NCI-H187 (cell line): ENCODE results near the gene RTEL1.

ENCODE experiments used
- DNase-seq, 2 experiments: peaks; one replicate each; lab custom pipeline; 2025; lab: John Stamatoyannopoulos, UW

RTEL1 gene

DNA sequence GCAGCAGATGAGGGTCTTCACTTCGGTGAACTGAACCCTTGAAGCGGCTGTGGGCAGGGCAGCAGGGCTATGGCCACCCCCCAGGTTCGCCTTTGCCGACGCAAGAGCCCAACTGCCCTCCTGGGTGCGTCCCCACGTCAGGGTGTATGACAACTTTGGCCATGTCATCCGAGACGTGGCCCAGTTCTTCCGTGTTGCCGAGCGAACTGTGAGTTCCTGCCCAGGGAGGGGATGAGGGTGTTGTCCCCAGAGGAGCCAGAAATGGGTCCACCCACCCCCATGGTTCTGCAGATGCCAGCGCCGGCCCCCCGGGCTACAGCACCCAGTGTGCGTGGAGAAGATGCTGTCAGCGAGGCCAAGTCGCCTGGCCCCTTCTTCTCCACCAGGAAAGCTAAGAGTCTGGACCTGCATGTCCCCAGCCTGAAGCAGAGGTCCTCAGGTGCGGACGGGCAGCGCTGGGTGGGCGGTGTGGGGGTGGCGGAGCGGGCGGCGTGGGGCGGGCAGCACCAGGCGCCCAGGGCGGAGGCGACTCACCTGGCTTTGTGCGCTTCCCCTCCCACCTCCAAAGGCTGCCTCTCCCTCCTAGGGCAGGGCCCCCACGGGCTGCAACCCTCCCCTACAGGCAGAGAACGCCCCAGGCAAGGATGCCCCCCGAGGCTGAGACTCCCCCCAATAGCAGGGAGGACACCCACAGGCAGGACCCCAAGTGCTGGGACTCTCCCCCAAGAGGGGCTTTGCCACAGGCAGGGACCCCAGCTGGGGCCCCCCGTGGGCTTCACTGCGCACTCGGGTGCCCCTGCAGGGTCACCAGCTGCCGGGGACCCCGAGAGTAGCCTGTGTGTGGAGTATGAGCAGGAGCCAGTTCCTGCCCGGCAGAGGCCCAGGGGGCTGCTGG lies 32.1 kb downstream of the RTEL1 start:
- DNase-seq: no peak

DNA sequence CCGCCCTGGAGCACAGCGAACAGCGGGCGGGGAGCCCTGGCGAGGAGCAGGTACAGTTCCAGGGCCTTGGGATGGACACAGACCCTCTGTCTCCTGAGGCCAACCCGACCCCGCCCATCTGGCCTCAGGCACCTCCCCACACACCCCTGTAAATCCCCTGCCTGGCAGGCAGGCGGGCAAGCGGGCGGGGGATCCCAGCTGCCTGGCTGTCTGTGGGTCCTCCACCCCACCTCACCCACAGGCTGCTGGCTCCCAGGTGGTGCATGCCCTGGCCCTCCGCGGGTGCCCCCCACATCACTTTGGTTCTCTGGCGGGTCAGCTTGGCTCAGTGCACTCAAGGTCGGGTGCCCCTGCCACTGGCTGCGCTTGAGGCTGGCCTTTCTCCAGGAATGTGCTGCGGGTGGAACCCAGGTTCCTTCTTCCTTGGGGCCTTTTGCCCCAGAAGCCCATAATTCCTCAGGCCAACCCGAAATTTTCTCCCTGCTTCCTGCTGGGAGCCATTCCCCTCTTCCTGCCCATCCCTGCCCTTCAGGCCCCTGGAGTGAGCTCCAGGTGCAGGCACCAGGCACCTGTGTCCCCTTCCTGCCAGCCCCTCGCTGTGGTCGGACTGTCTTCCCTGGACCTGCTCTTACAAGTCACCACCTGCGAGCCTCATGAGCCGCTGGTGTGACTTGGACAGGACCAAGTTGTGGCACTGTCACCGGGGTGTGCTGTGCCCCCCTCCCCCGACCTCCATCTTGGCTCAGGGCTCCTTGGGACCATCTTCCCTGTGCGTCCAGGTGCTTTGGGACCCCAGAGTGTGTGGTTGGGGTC lies 33.0 kb downstream of the RTEL1 start:
- DNase-seq: no peak

DNA sequence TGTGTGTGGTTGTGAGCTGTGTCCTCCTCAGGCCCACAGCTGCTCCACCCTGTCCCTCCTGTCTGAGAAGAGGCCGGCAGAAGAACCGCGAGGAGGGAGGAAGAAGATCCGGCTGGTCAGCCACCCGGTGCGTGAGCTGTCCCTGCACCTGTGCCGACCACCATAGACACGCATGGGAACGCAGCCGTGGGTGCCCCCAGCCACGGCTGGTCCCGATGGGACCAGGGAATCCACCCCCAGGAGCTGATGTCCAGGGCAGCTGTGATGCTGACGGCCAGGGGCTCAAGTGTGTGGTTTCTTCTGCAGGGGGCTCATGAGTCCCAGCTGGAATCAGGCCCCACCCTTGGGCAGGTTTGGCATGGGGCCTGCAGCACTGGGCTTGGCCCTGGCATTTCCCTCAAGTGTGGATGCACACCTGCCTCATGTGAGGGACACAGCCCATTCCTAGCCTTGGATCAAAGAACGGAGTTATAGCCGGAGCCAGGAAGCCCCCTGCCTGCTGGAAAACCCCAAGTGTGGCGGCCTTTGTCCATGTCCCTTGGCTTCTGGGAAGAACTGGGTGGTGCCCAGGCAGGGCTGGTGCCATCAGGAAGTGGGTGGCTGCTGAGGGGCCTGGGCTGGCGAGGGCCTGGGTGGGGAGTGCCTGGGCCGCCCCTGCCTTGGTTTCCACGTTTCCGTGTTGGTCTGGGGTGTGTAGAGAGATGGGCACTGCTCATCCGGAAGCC lies 33.8 kb downstream of the RTEL1 start:
- DNase-seq: no peak

DNA sequence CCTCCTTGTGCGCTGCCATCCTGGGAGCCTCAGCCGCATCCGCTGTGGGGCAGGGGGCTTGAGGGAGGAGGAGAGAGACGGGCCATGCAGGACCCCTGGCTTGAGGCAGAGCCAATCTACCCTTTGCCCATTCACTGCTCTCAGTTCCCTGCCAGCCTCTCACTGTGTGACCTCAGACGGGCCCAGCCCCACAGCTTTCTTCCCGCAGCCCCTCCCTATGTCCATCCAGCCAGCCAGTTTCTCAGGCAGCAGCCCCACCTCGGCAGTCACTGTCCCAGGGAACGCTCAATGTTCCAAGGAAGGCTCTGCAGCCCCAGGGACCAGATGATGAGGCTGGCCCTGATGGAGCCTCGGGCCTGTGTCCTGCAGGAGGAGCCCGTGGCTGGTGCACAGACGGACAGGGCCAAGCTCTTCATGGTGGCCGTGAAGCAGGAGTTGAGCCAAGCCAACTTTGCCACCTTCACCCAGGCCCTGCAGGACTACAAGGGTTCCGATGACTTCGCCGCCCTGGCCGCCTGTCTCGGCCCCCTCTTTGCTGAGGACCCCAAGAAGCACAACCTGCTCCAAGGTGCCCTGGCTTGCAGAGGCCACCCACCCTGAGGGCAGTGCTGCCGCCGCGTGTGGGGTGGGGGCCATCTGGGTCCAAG lies 34.4 kb downstream of the RTEL1 start:
- no peak for DNase-seq

DNA sequence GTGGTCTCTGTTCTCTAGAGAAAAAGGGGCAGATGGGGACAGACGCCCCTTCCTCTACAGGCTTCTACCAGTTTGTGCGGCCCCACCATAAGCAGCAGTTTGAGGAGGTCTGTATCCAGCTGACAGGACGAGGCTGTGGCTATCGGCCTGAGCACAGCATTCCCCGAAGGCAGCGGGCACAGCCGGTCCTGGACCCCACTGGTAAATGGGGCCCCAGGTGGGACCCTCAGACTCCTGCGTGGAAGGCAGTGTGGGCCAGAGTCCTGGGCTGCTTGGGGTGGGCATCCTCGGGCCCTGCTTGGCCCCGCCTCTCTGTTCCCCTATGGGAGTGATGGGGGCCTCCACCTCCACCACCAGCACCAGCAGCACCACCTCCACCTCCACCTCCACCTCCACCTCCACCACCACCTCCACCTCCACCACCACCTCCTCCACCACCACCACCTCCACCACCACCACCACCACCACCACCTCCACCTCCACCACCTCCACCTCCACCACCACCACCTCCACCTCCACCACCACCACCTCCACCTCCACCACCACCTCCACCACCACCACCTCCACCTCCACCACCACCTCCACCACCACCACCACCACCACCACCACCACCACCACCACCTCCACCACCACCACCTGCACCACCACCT lies 35.1 kb downstream of the RTEL1 start:
- DNase-seq: no peak

DNA sequence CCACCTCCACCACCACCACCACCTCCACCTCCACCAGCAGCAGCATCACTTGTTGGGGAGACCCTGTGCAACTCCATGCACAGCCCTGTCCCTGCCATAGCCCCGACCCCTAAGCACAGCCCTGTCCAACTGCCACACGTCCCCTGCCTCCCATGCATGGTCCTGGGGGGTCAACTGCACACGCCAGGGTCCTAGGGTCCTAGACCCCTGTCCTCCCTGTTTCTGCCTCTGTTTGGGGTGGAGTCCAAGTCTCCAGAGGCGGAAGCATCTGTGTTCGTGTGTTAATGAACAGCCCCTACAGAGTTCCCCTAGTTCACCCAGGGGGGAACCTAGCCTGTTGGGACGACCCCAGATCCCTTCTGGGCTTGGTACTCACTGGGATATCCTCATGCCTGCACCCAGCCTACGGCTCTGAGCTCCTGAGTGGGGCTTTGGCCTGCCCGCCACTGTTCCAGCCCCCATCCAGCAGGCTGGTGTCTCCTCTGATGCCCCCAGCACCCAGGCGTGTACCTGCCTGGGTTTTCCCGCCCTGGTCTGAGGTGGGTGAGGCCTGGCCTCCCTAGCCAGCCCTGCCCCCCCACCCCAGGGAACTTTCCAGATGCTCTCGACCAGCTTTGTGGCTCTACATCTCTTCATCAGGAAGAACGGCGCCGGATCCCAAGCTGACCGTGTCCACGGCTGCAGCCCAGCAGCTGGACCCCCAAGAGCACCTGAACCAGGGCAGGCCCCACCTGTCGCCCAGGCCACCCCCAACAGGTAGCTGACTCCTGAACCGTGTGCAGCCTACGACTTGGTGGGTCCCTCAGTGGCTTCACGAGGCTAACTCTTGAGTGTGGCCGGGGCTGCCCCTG lies 35.8 kb downstream of the RTEL1 start:
- DNase-seq: no peak

DNA sequence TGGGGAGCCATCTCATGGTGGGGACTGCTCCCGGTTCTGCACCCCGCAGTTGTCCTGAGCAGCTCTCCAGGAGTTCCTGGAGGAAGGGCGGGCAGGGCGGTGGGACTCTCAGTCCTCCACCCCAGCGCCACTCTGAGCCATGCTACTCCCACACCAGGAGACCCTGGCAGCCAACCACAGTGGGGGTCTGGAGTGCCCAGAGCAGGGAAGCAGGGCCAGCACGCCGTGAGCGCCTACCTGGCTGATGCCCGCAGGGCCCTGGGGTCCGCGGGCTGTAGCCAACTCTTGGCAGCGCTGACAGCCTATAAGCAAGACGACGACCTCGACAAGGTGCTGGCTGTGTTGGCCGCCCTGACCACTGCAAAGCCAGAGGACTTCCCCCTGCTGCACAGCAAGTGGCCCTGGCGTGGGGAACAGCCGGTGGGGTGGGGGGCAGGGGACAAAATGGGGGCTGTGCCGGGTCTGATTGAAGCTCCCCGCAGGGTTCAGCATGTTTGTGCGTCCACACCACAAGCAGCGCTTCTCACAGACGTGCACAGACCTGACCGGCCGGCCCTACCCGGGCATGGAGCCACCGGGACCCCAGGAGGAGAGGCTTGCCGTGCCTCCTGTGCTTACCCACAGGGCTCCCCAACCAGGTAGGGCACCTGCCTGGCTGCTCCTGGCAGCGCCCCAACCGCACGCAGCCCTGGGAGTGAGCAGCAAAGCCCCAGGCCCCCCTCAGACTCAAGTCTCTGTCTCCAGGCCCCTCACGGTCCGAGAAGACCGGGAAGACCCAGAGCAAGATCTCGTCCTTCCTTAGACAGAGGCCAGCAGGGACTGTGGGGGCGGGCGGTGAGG lies 36.7 kb downstream of the RTEL1 start:
- no peak for DNase-seq

DNA sequence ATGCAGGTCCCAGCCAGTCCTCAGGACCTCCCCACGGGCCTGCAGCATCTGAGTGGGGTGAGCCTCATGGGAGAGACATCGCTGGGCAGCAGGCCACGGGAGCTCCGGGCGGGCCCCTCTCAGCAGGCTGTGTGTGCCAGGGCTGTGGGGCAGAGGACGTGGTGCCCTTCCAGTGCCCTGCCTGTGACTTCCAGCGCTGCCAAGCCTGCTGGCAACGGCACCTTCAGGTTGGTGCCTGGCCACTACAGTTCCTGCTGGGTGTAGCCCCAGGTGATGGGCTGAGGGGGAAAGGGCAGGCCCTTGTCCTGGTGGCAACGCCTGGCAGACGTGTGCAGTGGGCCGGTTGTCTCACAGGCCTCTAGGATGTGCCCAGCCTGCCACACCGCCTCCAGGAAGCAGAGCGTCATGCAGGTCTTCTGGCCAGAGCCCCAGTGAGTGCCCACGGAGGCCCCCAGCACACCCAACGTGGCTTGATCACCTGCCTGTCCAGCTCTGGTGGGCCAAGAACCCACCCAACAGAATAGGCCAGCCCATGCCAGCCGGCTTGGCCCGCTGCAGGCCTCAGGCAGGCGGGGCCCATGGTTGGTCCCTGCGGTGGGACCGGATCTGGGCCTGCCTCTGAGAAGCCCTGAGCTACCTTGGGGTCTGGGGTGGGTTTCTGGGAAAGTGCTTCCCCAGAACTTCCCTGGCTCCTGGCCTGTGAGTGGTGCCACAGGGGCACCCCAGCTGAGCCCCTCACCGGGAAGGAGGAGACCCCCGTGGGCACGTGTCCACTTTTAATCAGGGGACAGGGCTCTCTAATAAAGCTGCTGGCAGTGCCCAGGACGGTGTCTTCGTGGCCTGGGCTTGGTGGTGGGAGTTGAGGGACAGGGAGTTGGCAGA lies 37.6 kb downstream of the RTEL1 start:
- DNase-seq: no peak

DNA sequence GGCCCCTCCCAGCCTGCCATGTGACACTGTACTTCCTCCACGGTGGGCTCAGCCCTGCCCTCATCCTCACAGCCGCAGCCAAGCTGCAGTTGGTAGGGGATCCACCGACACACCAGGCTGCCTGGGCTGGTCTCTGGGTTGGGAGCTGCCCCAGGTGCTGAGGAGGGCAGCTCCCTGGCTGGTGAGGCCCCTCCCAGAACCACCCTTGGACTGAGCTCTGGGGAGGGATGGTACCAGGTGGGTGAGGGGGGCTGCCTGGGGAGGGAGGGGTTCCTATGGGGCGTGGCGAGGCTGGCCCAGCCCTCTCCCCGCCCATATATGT lies 38.2 kb downstream of the RTEL1 start:
- no peak for DNase-seq

DNA sequence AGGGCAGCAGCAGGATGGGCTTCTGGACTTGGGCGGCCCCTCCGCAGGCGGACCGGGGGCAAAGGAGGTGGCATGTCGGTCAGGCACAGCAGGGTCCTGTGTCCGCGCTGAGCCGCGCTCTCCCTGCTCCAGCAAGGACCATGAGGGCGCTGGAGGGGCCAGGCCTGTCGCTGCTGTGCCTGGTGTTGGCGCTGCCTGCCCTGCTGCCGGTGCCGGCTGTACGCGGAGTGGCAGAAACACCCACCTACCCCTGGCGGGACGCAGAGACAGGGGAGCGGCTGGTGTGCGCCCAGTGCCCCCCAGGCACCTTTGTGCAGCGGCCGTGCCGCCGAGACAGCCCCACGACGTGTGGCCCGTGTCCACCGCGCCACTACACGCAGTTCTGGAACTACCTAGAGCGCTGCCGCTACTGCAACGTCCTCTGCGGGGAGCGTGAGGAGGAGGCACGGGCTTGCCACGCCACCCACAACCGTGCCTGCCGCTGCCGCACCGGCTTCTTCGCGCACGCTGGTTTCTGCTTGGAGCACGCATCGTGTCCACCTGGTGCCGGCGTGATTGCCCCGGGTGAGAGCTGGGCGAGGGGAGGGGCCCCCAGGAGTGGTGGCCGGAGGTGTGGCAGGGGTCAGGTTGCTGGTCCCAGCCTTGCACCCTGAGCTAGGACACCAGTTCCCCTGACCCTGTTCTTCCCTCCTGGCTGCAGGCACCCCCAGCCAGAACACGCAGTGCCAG lies 38.7 kb downstream of the RTEL1 start, which contains the start of gene TNFRSF6B:
Gene TNFRSF6B, plus strand, starts transcription at position 25 of the 729 bp plus-strand sequence. Its CDS starts 116 bp downstream, at position 141.
- no peak for DNase-seq

DNA sequence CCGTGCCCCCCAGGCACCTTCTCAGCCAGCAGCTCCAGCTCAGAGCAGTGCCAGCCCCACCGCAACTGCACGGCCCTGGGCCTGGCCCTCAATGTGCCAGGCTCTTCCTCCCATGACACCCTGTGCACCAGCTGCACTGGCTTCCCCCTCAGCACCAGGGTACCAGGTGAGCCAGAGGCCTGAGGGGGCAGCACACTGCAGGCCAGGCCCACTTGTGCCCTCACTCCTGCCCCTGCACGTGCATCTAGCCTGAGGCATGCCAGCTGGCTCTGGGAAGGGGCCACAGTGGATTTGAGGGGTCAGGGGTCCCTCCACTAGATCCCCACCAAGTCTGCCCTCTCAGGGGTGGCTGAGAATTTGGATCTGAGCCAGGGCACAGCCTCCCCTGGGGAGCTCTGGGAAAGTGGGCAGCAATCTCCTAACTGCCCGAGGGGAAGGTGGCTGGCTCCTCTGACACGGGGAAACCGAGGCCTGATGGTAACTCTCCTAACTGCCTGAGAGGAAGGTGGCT lies 39.3 kb downstream of the RTEL1 start:
- no peak for DNase-seq

DNA sequence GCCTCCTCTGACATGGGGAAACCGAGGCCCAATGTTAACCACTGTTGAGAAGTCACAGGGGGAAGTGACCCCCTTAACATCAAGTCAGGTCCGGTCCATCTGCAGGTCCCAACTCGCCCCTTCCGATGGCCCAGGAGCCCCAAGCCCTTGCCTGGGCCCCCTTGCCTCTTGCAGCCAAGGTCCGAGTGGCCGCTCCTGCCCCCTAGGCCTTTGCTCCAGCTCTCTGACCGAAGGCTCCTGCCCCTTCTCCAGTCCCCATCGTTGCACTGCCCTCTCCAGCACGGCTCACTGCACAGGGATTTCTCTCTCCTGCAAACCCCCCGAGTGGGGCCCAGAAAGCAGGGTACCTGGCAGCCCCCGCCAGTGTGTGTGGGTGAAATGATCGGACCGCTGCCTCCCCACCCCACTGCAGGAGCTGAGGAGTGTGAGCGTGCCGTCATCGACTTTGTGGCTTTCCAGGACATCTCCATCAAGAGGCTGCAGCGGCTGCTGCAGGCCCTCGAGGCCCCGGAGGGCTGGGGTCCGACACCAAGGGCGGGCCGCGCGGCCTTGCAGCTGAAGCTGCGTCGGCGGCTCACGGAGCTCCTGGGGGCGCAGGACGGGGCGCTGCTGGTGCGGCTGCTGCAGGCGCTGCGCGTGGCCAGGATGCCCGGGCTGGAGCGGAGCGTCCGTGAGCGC lies 39.9 kb downstream of the RTEL1 start:
- DNase-seq: no peak

DNA sequence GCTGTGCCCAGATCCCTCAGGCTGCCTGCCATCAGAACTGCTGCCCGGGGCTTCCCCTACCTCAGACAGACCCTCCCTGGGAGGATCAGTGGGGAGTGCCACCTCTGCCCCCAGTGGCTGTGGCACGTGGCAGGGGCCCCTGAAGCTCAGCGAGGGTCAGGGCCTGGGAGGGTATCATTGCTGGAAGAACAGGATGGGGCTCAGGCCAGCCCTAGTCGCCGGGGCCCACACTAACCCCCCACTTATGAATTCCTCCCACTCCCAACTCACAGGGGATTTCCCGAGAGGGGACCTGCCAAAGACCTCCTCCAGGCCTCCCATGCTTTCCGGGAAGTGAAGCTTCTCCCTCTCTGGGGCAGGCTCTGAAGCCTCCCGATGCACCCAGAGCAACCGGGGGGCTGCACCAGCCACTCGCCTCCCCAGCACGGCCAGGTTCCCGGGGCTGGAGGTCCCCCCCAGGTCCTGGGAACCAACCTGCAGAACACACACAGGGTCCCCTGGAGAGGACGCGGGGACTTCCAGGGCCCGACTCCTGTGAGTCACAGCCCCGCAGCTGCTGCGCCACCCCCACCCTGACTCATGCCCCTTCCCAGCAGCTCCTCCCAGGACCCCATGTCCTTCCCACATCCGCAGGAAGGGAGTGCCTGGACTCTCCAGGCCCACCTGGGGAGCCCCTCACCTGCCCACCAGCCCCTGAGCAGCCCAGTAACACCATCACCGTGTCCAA lies 40.8 kb downstream of the RTEL1 start:
- DNase-seq: no peak

DNA sequence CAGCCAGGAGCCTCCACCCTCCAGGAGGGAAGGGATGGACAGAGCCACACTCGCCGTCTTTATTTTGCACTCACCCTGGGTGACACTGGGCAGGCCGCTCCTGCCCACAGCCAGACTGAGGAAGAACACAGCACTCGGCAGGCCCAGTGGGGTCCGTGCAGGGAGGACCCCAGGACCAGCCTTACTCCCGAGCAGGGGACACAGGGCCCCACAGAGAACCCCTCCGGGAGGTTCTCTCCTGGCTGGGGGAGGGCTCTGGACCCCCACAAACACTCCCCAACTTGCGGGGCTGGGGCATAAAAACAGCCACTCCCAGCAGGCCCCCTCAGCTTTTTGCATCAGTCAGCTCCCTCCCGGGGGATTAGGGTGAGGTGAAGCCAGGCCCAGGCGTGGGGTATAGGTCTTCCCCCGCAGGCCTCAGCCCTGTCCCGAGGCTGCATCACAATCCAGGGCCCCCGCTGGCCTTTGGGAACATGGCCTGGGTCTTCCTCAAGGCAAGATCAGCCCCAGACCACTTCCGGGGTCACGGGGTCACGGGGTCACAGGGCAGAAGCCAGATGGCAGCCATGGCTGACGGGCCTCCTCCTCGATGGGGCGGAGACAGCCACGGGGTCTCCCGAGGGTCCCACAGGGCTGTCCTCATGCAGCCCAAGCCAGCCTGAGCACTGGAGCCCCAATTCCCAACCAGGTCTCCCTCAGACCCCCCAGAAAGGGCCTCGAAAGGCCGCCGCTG lies 41.5 kb downstream of the RTEL1 start:
- no peak for DNase-seq

DNA sequence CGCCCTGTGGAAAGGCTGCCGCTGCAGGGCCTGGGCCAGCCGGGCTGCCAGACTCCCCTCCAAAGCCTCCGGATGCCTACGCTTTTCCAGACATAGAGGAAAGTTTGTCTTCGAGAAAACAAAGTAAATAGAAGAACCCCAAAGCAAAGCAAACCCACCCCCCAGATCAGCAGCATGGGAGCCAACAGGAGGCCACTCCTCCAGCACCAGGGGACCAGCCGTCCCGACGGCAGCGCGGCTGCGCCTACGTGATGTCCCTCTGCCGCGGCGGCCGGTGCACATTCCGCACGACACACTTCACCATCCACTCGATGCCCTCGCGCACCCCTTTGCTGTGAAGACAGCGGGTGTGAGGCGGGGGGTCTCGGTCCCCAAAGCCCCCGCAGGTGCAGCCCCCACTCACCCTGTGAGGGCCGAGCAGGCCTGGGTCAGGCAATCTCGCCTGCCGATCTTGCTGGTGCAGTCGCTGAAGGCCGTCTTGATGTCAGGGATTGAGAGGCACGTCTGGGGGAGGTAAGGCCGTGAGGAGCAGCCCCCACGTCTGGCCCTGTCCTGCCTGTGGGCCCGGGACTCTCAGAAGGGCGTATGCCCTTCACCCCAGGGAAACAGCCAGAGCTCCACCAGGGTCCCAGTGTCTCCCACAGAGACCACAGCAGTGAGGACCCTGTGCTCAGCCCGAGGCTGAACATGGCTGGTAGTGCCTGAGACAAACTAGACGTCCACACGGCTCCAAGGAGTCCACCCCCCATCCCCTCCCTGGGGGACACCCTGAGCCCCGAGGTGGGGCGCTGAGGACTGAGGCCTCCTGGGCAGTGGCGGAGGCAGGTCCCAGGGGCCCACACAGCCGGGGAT lies 42.3 kb downstream of the RTEL1 start:
- no peak for DNase-seq
